NCI-H128 (cell line): Measurements from ENCODE around the gene MAP3K14.

Experiments used
- DNase-seq: peaks from one replicate; lab custom pipeline; 2025; ENCODE audit not compliant: unreplicated experiment; lab: John Stamatoyannopoulos, UW

The MAP3K14 gene

DNA sequence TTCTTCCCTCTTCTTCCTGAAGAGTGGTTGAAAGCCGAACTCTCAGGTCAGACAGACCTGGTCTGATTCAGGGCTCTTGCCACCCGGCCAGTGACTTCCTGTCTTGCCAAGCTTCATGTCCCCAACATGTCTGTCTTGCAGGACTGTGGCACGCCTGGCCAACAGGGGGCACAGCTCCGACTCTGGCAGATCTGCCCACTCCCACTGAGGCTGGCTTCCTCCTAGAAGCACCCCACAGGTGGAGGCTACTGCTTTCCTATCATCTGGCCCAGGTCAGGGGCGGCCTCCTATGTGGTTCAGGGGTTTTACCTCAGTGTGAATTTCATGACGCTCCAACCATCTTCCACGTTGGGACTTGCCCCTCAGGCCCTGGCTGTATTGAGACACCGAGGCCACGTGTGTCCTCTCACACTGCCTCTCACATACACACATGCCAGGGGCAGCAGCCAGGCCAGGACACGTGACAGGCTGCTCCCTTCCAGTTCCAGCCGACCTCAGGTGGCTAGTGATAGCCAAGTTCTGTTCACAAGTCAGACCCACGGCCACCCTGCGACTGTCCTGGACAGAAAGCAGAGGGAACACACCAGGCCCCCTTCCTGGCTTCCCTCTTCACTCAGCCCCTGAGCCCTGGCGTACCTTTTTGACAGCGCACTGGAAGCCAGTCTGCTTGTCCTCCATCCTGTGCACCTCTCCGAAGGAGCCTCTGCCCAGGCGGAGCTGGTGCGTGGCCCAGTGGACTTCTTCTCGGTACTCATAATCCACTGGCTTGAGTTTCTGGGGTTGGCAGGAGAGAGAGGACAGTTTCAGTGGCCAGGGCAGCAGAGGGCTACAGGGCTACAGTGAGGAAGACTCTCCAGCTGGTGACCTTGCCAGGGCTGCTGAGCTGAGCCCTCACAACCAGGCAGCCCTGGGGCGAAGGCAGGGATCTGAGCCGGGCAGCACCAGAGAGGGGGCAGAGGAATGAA lies 32.4 kb downstream of the MAP3K14 start:
- no peak for DNase-seq

DNA sequence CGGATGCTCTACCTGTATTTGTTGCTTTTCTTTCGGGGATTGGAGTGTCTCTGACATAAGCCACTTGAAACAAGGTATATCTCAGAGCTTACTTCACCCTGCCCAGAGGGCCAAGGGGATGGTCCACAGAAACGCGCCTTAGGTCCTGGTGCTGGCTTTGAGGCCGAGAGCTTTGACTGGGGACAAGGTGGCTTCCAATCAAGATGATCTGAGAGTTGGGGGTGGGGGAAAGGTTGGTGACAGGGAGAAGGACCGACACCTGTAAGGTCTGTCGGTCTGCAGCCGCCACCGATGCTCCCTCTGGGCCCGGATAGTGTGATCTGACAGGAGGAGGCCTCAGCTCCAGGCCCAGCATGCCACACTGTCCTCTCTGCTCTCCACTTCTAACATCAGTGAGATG lies 33.1 kb downstream of the MAP3K14 start:
- DNase-seq, result no peak

DNA sequence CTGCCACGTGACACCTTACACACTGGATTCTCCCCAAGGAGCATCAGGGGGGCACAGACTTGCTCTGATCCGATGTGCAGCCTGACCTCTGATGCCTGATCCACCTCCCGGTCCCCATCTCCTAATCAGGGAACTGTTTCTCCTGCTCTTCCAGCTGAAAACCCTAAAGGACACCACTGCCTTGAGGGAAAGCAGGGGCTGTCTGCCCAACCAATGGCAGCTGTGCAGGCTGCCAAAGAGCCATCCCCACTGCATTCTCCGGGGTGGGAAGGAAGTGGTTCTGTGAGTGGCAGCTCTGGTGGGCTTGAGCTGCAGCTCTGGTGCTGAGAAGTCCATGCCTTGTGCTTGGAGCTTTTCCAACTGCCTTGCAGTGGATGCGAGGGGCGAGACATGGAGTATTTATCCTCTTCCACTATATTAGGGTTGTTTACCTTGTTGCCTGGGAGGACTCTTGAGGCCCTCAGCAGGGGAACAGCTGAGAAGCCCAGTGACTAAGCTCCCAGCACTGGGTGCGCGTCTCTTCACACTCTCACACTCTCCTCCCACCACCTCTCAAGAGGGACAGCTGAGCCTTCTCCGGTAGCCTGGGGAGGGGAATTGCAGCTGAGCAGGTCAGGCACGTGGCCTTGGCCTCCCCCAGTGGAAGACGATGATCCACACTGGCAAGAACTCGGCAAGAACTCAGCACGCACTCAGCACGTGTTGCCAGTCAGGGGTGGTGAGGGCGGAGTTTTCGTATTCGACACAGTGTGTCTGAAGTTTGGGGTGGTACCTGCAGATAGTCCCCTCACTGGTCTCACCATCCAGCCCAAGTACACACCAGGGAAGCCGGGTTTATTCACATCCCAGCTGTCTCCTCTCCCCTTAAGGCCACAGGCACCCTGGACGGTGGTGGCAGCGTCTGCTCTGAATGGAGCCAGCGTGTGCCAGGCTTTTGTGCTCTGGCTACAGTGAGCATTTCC lies 33.9 kb downstream of the MAP3K14 start:
- DNase-seq, result no peak

DNA sequence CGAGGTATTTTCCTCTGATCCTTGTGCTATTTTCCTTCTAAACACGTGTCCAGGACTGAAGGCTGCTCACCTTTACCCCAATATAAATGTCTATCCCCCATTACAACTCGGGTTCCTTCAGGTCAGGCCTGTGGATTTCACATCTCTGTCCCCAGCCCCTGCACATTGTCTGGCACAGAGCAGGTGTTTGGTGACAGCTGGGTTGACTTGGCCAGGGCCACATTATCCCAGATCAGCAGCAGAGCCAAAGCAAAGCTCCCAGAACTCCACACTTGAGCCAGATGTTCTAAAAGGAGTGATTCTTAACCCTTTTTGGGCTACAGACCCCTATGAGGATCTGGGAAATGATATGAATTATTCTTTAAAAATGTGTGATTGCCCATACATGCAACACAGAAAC lies 36.9 kb downstream of the MAP3K14 start:
- DNase-seq, result no peak

DNA sequence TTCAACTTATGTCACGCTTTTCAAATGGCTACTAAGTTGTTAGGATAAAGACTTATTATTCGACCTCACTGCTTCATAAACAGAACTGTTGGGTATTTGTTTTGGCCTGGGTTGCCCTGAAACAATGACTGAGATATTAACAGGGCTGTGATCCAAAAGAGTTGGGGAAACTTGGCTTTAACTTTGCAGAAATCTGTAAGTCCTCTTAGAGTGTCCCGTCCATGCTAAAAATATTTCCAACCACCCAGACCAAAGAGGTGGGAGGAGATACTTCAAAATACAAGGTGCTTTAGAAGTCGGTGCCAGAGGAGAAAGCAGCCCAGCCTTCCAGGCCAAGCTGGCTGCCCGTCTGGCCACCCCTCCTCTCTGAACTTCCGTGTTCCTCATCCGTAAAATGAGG lies 38.8 kb downstream of the MAP3K14 start:
- DNase-seq, result no peak

DNA sequence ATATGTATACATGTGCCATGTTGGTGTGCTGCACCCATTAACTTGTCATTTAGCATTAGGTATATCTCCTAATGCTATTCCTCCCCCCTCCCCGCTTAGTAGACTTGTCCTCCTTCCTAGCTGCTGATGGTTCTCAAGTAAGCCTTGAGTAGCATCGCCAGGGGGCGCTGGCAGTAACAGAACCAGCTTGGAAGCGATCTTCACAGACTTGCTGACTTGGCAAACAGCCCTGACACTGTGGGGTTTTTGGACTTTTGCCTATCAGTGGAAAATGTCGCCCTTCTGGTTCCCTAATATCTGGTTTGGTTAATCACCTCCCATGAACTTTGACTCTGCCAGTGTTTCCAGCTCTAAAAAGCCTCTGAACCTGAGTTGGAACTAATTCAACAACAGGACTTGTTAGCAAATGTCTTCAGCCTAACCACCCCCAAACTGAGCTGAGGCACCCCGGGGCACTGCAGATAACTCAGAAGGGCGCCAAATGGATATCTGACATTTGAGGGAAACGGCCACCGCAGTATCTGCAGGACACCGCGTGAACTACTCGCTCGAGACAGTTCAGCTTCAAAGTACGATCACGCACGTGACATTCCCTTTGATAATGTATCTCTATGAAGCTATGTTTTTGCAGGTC lies 39.5 kb downstream of the MAP3K14 start:
- peak; percentile 66 for DNase-seq

DNA sequence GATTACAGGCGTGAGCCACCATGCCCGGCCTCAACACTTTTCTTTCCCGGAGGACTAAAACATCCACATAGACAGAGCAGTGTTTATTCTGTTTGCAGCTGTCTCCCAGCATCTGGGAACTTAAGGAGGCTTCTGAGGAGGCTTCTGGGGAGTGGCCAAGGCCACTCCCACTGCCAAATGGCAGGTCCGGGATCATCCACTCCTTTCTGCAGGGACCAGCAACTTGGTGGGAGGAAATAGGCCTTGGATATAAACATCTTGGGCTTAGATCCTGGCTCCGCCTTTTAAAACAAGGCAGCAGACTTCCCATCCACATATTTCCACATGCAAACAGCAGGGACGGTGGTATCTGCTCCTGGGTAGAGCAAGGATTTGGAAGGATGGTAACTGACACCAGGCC lies 40.8 kb downstream of the MAP3K14 start:
- no peak for DNase-seq

DNA sequence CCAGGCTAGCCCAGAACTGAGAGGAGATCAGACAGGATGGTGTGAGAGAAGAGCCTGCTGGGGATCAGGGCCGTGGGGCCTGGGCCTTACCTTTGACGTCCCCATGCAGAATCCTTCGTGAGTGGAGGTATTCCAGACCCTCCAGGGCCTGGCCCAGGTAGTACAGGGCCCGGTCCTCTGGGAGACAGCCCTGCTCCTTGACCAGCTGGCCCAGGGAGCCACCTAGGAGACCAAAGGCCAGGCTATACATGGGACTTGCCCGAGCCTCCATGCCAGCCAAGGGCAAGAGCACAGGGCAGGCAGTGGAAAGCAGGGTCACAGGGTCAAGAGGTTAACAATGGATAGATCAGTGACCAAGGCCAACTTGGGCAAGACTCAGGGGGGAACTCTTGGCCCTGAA lies 42.8 kb downstream of the MAP3K14 start:
- DNase-seq, result no peak

DNA sequence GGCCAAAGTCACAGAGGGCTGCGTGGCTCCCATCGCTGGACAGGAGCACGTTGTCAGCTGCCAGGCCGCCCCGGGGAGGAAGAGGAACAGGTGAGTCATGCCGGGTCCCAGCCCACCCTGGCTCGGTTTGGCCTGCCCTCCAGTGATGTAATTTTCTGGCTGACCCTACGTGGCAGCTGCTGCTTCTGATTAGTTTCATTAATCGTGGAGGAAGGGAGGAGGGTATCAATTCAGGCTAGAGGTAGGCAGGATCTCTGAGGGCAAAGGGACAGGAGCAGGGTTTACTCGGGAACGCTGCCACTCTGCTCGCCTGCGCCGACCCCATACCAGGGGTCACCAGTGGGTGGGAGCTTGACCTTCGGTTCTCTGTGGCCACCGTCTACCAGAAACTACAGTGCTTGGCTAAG lies 43.3 kb downstream of the MAP3K14 start:
- no peak for DNase-seq

DNA sequence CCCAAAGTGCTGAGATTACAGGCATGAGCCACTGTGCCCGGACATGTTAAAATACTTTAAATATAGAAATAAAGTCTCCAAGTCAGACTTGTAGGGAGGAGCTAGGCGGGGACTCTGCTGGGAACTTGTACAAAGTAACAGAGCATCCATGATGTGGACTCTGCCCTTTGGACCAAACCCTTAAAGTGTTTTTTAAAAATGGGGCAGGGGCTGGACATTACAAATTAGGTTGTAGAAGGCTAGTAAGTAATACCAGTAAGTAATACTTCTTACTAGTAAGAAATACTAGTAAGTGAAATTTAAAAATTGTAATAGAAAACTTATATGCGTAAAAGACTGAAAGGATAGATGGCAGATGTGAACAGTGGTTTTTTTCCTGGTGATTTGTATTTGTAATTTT lies 45.2 kb downstream of the MAP3K14 start:
- DNase-seq, result no peak

DNA sequence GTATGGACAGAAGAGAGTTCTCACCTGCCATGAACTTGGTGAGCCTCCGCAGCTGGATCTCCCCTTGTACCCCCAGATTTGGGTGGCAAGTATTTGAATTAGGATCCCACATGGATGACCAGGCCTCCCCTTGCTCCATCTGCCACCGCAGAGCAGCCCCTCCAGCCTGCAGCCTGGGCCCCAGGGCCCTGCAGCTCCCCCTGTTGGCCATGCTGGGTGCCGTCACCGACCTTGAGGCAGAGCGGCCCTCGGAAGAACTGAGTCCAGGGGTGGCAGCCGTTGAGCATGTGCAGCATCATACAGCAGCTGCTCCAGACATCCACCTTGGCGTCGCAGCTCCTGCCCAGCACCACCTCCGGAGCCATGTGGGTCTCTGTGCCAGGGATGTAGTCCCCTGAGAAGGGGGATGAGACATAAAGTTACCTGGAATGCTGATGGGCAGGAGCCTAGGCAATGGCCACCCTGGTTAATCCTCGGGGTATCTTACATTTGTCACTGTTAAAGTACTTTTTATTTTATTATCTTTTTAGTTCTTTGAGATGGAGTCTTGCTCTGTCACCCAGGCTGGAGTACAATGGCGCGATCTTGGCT lies 45.9 kb downstream of the MAP3K14 start:
- no peak for DNase-seq

DNA sequence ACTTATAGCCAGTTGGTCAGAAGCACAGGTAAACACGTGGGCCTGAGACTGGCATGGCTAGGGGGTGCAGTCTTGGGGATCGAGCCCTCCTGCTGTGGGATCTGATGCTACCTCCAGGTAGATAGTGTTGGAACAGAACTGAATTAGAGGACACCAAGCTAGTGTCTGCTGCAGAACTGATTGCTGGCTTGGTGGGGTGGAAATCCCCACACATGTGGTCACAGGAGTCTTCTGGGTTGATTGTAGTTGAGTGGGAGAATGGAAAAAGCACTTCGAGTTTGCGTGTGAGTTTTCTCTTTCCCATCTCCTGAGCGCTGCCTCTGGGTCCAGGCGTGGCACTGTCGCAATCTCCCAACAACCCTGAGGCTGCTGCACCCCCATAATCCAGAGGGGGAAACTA lies 46.9 kb downstream of the MAP3K14 start:
- DNase-seq, result no peak

DNA sequence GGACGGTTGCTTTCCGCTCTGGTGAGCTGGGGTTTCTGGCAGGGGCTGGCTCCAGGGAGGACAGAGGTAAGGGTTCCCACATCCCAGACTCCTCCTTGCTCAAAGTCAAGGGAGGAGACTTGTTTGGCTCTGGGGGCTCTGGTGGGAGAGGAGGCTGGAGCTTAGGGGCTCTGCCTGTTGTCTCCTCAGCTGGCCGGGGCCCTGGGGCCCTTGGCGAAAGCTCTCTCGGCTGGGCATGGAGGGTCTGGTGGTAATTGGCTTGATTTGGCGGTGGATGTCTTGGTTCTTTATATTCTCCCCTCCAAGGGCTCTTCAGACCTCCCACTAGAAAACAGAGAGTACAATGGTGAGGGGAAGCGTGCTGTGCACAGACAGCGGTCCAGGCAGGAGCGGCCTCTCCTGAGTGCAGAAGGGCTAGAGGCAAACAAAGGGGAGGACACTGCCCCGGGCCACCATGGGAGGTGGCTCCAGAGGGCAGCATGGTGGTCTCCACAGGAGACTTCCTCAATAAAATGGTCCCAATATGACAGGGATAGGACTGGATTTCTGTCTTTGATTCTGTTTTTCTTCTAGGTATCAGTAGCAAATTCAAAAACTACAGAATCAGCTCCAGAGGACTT lies 49.3 kb downstream of the MAP3K14 start:
- no peak for DNase-seq

DNA sequence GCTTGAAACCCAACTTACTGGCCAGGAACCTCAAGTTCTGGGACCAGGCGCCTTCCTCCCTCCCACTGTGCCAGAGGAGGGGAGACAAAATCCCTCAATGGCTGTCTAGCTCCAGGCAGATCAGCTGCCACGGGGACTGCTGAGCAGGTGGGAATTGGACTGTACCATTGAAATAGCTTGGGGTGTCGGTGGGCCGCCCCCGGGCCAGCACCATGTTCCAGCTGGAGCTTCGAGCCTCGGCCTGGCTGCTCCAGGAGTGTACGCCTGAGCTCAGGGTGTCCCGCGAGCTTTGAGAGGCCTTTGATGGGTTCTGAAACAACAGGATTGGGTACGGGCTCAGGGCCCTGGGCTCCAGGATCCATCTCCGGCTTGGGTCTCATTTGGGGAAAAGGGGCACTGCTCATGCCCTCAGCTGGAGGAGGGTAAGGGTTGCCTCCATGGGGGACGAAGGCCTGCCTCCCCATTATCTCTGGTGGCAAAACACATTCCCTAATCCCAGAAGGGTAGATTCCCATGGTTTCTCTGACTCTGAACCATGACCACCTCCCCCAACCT lies 50.4 kb downstream of the MAP3K14 start:
- DNase-seq, result no peak

DNA sequence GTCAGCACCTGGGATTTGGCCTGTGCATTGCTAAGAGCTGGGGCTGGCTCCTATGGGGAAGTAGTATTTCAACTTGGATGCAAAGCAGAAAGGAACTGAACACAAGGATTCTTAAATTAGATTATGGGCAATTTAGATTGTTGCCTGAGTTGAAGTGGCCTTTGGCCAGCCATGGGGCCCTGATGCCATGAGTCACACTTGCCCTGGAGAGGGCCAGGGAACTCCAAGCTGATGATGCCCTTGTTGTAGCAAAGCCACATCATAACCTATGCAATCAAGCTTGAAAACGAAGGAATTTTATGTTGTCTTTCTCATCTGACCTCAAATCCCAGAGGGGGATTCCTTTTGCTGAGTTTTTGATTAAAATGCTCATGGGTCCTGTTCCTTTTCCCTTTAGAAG lies 51.0 kb downstream of the MAP3K14 start:
- DNase-seq, result no peak

DNA sequence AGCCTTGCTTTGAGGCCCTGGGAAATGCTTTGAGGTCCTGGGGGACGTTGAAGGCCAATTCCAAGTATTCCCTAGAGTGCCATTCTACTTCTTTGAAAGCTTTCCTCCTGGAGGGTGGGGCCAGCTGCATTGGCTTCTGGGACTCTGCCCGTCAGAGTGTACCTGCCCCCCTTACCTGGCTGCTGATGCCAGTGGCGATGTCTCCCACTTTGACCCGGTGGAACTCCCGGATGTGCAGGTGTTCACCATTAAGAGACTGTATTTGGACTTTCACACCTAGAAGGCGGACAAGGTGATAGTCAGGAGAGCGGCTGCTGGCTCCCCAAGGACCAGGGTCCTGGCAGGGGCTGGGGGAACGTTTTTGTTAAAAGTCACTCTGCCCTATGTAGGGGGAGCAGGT lies 51.8 kb downstream of the MAP3K14 start:
- no peak for DNase-seq

DNA sequence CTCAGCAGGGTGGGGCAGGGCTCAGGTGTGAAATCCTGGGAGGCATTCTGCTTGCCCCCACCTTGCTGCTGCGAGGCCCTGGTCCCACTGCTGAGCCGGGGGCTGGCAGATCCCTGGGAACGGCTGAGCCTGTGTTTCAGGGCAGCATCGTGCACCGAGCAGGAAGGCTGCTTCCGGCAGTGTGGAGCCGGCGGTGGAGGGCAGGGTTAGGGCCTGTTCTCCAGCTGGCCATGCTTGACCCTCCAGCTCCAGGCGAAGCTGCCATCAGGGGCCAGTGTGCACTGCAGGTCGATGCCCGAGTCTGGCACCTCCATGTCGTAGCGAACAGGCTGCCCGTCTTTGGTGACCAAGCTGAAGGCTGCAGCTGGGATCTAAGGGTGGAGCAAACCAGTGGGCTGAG lies 52.4 kb downstream of the MAP3K14 start:
- no peak for DNase-seq

DNA sequence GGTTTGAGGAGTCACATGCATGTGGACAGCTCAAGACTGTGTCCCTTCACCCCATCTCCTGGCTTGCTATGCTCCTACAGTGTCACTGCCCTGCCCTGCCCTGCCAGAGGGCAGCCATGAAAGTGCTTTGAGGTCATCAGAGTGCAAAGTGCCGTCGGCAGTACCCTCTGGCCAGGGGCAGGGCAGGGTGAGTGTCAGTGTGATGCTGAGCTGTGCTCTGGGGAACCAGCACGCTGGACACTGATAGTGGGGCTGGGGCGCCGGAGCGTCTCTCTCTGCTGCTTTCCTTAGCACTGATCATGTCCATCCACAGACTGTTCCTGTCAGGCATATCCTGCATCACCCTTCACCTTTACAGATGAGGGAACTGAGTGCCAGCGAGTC lies 53.4 kb downstream of the MAP3K14 start:
- no peak for DNase-seq

DNA sequence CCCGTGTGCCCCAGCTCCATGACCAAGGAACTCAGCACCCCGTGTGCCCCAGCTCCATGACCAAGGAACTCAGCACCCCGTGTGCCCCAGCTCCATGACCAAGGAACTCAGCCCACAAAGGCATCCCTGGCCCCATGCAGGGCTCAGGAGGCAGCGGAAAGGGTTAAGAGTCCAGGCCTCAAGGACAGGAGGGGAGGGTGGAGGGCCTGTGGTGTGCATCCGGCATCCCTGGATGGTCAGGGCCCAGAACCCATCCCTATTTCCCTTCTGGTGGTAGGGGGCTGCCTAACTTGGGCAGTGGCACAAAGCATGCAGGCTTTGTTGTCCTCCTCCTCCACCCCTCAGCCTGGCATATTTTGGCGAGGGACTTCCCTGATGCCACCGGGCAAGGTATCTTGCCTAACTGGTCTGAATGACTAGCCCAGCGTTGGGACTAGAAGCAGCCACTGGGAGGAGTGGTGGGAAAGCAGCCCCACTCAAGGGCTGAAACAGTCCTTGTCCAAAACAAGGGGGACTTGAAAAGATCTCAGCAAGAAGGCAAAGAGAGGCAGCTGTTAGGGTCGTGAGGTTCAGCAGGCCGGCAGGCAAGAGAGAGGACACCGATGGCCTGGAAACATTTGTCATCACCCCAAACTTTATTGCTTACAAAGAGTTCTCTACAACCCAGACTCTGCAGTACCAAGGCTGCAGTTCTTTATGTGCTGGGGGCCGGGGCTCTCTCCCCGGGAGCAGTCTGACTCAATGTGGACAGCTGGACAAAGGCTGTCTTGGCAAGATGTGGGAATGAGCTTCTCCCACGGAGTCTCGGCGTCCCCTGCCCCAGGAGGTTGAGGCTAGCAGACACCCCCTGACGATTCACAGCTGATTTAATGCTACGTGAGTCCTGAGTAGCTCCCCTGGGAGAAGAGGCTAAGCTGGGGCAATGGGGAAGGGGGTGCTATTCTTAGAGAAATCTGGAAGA lies 54.0 kb downstream of the MAP3K14 start:
- no peak for DNase-seq
